ENCODE data around the gene TMCO6. TPM values are rescaled to one million over a fixed set of nuclear protein-coding genes. Genes with fewer than 3 reads are reported as not detected.

The TMCO6 gene
- total and polyA plus RNA-seq, 2 of the 4 experiments (the other 2 are of a cell fraction), result 6.6 to 10.6 TPM

GRCh38 chr5:140664030-140664358 lies 24.7 kb downstream of the TMCO6 start:
- Histone ChIP-seq H3K9me3 (ENCODE audit: control insufficient read depth, insufficient read depth, low read length) (no peaks in the 10 kb centered on the region), H3K27me3 (ENCODE audit: control insufficient read depth, insufficient read depth, low read length) (no peaks in the 10 kb centered on the region), H3K4me1 (ENCODE audit: control insufficient read depth, insufficient read depth, low read length) (peaks cover 3% of the 10 kb centered on the region; the same call in 1 of the 2 replicates), H3K4ac (ENCODE audit: low read depth, low read length) (peak overlapping the region; percentile 89), H2BK120ac (ENCODE audit: low read depth, low read length) (no peak overlapping the region), H3K18ac (ENCODE audit: low read depth, low read length) (peak overlapping the region; percentile 96), H3K14ac (replicated peaks; ENCODE audit: low read depth, low read length) (peak overlapping the region; percentile 94), H2AK9ac (replicated peaks; ENCODE audit: low read depth, low read length, poor library complexity) (peak overlapping the region; percentile 98), H3K23ac (ENCODE audit: low read depth, low read length) (peak overlapping the region; percentile 94; the same call in 1 of the 2 replicates), H3K36me3 (ENCODE audit: control insufficient read depth, insufficient read depth, low read length) (peaks cover 45% of the 10 kb centered on the region), H2BK5ac (ENCODE audit: low read depth, low read length, poor library complexity, severe bottlenecking) (peak overlapping the region; percentile 93), H3K79me1 (ENCODE audit: low read depth in 1 of 2, low read length in 2 of 2) (peaks cover 23 to 43% of the 10 kb centered on the region in 2 experiments), H3K9me1 (ENCODE audit: insufficient read depth, low read length) (peaks cover 11% of the 10 kb centered on the region; the same call in 1 of the 2 replicates), H4K5ac (ENCODE audit: low read depth, low read length) (peak overlapping the region; percentile 99; the same call in 1 of the 2 replicates), H4K8ac (ENCODE audit: low read depth in 2 of 2, low read length in 2 of 2) (peak overlapping the region; percentile 71 to 96), H3K4me3 (ENCODE audit: insufficient read depth, low read depth, low read length) (peak overlapping the region; percentile 86), H2BK20ac (ENCODE audit: low read depth, low read length) (no peak overlapping the region), H2AK5ac (ENCODE audit: low read depth, low read length) (no peak overlapping the region), H4K20me1 (ENCODE audit: insufficient read depth, low read length) (peaks cover 14% of the 10 kb centered on the region), H3K4me2 (ENCODE audit: low read depth, low read length) (peak overlapping the region; percentile 96), H2AFZ (replicated peaks; ENCODE audit: low read length, poor library complexity) (peak overlapping the region; percentile 94), H3K9ac (ENCODE audit: low read depth, low read length) (peak overlapping the region; percentile 94), H4K91ac (ENCODE audit: insufficient read depth, low read depth, low read length) (peak overlapping the region; percentile 58), H3K27ac (ENCODE audit: insufficient read depth, low read length) (peak overlapping the region; percentile 92), H2BK15ac (ENCODE audit: low read depth, low read length) (no peak overlapping the region), H3K56ac (ENCODE audit: extremely low read depth, insufficient read depth, low read length) (peak overlapping the region; percentile 95; the same call in 1 of the 2 replicates)
- in situ Hi-C loops (cut with MboI; ENCODE audit: low sequenced_read_pairs), result no loop called here
- ChIA-PET POLR2A (ENCODE audit: unreplicated experiment) (interaction anchor here (1.2 kb wide), 1 partner anchor 107 kb away, joined by 3 read pairs; the partner anchor contains the start of gene SRA1), CTCF (no interaction called here)
- ATAC-seq (ENCODE audit: low read depth), result peak; percentile 6; the same call in 1 of the 2 replicates
- 11% methylated on average over 13 of the region's 18 CpGs; no CpG with 5 or more reads in 1 of the 2 experiments for WGBS, 2 experiments (ENCODE audit: extremely low coverage in 2 of 2, insufficient read length in 1 of 2)
- BruUV-seq (replicated peaks), result no TSS peak
- dilution Hi-C loops (cut with HindIII; ENCODE audit: low sequenced_read_pairs, unreplicated experiment), result no loop called here
- TF ChIP-seq CHD1 (IDR thresholded peaks at IDR 0.05; ENCODE audit: low read depth, low read length), result no peak
- intact Hi-C loops (cut with micrococcal nuclease), result loop anchor here (1.0 kb wide), 1 partner anchor 27 kb away; the partner anchor contains the start of genes HARS1 and HARS2
- DNase-seq, result no peak

Data from IMR-90 (cell line).